C4-2B (cell line): Measurements from ENCODE around the gene ELL2.
A peak's percentile ranks its signal among the peaks of the same experiment; 100 is the strongest.

ENCODE experiments used
- H3K27ac ChIP-seq: fragments of 450-650 bp; 2 replicates; pipeline ENCODE4 v1.5.1; 2017
- CTCF ChIP-seq: fragments of 450-650 bp; conservative IDR thresholded peaks from 2 replicates; pipeline ENCODE4 v1.5.1; 2017; ENCODE audit warnings: mild to moderate bottlenecking
- ZFX ChIP-seq: fragments of 450-650 bp; IDR thresholded peaks from 2 replicates; pipeline ENCODE4 v1.6.1; 2017

Gene ELL2

DNA sequence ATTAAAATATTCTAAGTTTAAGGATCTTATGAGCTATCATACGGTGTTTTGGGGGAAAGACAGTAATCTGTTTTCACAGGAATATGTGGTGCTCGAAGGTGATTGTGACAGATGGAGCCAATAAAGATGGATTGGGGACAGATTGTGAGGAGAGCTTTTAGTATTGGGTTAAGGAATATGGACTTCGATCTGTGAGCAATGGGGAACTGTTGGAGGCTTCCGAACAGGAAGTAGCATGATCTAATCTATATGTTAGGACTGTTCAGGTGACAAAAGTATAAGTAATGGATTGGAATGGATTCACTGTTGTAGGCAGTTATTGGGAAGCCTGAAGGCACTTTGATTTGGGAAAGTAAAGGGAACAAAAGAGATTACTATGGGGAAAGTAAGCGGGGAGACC, 7.4 kb upstream of the ELL2 start:
- no peak overlapping the region for H3K27ac ChIP-seq
- TF ChIP-seq CTCF: no peak
- no peak for TF ChIP-seq ZFX

DNA sequence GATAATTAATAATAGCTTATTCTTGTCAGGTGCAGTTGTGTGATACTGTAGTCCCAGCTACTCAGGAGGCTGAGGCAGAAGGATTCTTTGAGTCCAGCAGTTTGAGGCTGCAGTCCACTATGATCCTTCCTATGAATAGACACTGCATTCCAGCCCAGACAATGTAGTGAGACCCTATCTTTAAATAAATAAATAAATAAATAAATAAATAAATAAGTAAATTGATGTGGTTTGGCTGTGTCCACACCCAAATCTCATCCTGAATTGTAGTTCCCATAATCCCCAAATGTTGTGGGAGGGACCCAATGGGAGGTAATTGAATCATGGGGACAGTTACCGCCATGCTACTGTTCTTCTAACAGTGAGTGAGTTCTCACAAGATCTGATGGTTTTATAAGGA, 5.6 kb upstream of the ELL2 start:
- H3K27ac ChIP-seq: no peak overlapping the region
- no peak for TF ChIP-seq ZFX
- TF ChIP-seq CTCF: no peak

DNA sequence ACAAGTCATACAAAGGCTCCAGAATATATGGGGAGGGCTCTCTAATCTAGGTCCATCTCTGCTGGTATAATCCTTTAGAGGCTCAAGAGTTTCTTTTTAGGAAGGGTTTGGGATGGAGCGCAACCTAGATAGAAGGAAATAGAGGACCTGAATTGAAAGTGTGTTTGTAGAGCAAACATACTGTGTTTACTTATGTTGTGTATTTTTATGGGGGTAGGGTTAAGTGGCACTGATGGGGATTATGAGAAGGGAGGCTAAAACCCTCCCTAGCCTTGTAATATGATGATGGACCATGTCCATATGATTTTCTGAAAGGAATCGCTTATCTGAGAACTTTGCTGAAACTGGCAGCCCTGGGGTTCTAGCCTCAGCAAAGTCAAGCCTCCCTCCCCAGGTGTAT, 4.4 kb upstream of the ELL2 start:
- no peak for TF ChIP-seq ZFX
- TF ChIP-seq CTCF: no peak
- peak overlapping the region; percentile 64; the same call in 1 of the 2 replicates for H3K27ac ChIP-seq

DNA sequence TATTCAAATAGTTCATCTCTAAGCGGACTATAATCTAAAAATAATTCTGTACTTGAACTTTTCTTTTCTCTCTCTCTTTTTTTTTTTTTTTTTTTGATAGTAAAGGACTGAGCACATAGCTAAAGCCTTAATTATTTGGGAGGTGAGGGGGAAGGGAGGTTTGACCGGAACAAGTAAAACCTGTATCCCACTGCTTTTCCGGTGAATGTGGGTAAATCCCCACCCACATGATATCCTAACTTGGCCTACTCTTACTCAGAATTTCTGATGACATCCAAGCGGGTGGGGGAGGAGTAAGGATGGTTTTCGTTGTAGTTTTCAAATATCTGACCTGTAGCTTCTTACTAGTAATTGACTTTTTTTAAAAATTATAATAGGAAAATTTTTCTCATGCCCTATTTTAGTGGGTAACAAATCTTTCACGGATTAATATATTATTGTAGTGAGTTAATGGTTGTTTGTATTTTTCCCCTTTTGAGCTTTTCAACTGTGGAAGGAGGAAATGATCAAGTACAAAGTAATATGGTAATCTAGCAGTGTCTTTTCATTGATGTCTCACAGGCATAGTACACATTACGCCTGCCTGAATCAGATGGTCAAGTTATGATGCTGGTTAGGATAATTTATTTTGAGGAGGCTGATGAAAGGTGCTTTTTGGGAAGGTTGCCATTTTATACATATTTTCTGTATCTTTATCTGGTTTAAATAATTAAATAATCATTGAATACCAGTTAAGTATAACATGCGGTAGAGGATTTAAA, 2.2 kb upstream of the ELL2 start:
- no peak overlapping the region for H3K27ac ChIP-seq
- TF ChIP-seq ZFX: no peak
- no peak for TF ChIP-seq CTCF

DNA sequence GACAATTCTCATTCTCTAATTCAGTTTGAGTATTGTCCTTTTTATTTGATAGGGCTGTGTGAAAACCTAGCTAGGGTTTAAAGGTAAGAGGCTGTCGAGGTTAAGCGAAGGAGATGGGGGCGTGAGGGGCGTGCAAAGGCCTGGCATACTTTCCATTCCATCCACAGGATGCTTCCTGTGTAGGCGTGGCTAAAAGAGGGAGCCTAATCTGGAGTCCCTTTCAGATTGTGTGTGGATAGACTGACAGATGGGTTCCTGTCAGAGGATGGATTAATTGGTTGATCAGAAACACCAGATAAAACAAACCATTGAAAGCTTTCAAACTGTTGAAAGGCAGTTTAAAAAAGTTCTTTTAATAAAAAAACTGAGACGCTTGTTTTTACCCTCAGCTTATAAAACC, 1.1 kb upstream of the ELL2 start:
- TF ChIP-seq ZFX: no peak
- H3K27ac ChIP-seq: no peak overlapping the region

DNA sequence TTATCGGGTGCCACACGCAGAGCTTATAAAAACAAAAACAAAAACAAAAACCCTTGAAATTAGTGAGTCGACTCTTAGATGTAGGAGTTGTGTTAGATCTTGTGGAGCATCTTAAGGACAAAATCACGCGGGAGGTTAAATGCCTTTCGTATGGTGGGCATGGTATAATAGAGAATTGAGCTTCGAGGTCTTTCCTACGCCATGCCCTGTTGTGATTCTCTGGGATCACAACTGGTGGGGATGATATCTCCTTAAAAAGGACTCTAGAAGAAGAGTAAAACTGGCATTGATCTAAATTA, 773 bp upstream of the ELL2 start:
- peak overlapping the region; percentile 88; the same call in 1 of the 2 replicates for H3K27ac ChIP-seq
- TF ChIP-seq CTCF (no peak), ZFX (no peak)

- 0 out of 2 replicates have a peak, but pooled peaks have one; percentile 53 for TF ChIP-seq ZFX
- TF ChIP-seq CTCF: peak; percentile 99
- peak overlapping the region; percentile 88 for H3K27ac ChIP-seq
Measured at GRCh38 chr5:95960667-95961616, 709 bp downstream of the ELL2 start.
